GM23338 (cell line): Measurements from ENCODE around the gene ZNF664. TPM values are rescaled to one million over a fixed set of nuclear protein-coding genes. Genes with fewer than 3 reads are reported as not detected.

ENCODE experiments used
- ATAC-seq: fragments of 200-7000 bp; cut with Tn5 transposase; 3 replicates; pipeline ENCODE4 v1.9.1; 2020
- DNase-seq: peaks from one replicate; pipeline ENCODE4 v3.0.0-alpha.2; 2015; ENCODE audit warnings: low spot score
- H2AFZ ChIP-seq: fragments of 200-600 bp; sonication (generic); 2 replicates; pipeline ENCODE4 v1.8.0; 2016; ENCODE audit warnings: antibody characterized with exemption, mild to moderate bottlenecking, moderate library complexity
- H3F3A ChIP-seq: fragments of 200-600 bp; sonication (generic); replicated peaks from 2 replicates; pipeline ENCODE4 v1.8.0; 2017; ENCODE audit warnings: antibody characterized with exemption, mixed run types, low read depth
- H3K27ac ChIP-seq: fragments of 200-600 bp; sonication (generic); 2 replicates; pipeline ENCODE4 v1.6.1; 2016; ENCODE audit warnings: low read depth
- H3K27me3 ChIP-seq: fragments of 200-600 bp; sonication (generic); 2 replicates; pipeline ENCODE4 v1.8.0; 2016; ENCODE audit warnings: mild to moderate bottlenecking, mixed run types, moderate library complexity; ENCODE audit not compliant: insufficient read depth
- H3K36me3 ChIP-seq: fragments of 200-600 bp; sonication (generic); 2 replicates; pipeline ENCODE4 v1.8.0; 2016; ENCODE audit warnings: mild to moderate bottlenecking; ENCODE audit not compliant: insufficient read depth
- H3K4me1 ChIP-seq: fragments of 200-600 bp; sonication (generic); 2 replicates; pipeline ENCODE4 v1.8.0; 2016; ENCODE audit warnings: mild to moderate bottlenecking, moderate library complexity; ENCODE audit not compliant: insufficient read depth
- H3K4me2 ChIP-seq: fragments of 200-600 bp; sonication (generic); 2 replicates; pipeline ENCODE4 v1.7.1; 2017; ENCODE audit warnings: mixed run types
- H3K4me3 ChIP-seq: fragments of 200-600 bp; sonication (generic); 2 replicates; pipeline ENCODE4 v1.6.1; 2016; ENCODE audit warnings: mixed run types
- H3K79me2 ChIP-seq: fragments of 200-600 bp; sonication (generic); replicated peaks from 2 replicates; pipeline ENCODE4 v1.8.0; 2017; ENCODE audit warnings: mild to moderate bottlenecking; ENCODE audit not compliant: insufficient read depth
- H3K9me2 ChIP-seq: fragments of 200-600 bp; sonication (generic); 2 replicates; pipeline ENCODE4 v1.8.0; 2017; ENCODE audit not compliant: insufficient read depth
- H4K20me1 ChIP-seq: fragments of 200-600 bp; sonication (generic); replicated peaks from 2 replicates; pipeline ENCODE4 v1.8.0; 2017; ENCODE audit warnings: mild to moderate bottlenecking; ENCODE audit not compliant: insufficient read depth
- H3K27ac Mint-ChIP-seq: 2 replicates; pipeline ENCODE4 v1.8.0; 2020; ENCODE audit warnings: inconsistent platforms, mild to moderate bottlenecking, moderate library complexity, mixed read lengths
- H3K27me3 Mint-ChIP-seq: 3 replicates; pipeline ENCODE4 v1.8.0; 2022; ENCODE audit warnings: low read depth, mild to moderate bottlenecking, moderate library complexity, mixed read lengths, inconsistent platforms; ENCODE audit not compliant: insufficient read depth, poor library complexity
- H3K36me3 Mint-ChIP-seq: 3 replicates; pipeline ENCODE4 v1.8.0; 2021; ENCODE audit warnings: low read depth, mild to moderate bottlenecking, inconsistent platforms, moderate library complexity, mixed read lengths
- H3K4me1 Mint-ChIP-seq: 3 replicates; pipeline ENCODE4 v1.8.0; 2020; ENCODE audit warnings: mild to moderate bottlenecking, inconsistent platforms, mixed read lengths
- H3K4me3 Mint-ChIP-seq: 3 replicates; pipeline ENCODE4 v1.8.0; 2021; ENCODE audit warnings: moderate library complexity, mild to moderate bottlenecking, inconsistent platforms, mixed read lengths
- H3K9me3 Mint-ChIP-seq: 3 replicates; pipeline ENCODE4 v1.8.0; 2020; ENCODE audit warnings: moderate library complexity, mild to moderate bottlenecking, inconsistent platforms, mixed read lengths
- CREB1 ChIP-seq: fragments of 250-450 bp; sonication (Bioruptor Pico); IDR thresholded peaks from 2 replicates; pipeline ENCODE4 v1.5.0; 2020; ENCODE audit warnings: low read depth, mild to moderate bottlenecking, moderate library complexity
- CTCF ChIP-seq, 2 experiments: fragments of 200-600 bp in 1 of 2; sonication (generic) in 1 of 2; conservative IDR thresholded peaks; 2 replicates each; pipeline versions ENCODE4 v1.5.1 to v1.6.1; 2016 to 2017; ENCODE audit warnings: antibody characterized with exemption in 2 of 2, low read depth in 2 of 2, mild to moderate bottlenecking in 2 of 2, moderate library complexity in 1 of 2
- EZH2 ChIP-seq: fragments of 200-600 bp; sonication (generic); IDR thresholded peaks from one replicate; pipeline ENCODE4 v1.8.0; 2017; ENCODE audit warnings: antibody characterized with exemption, mild to moderate bottlenecking, low read depth; ENCODE audit not compliant: unreplicated experiment
- EZH2phosphoT487 ChIP-seq: fragments of 200-600 bp; sonication (generic); IDR thresholded peaks from one replicate; pipeline ENCODE4 v1.8.1; 2018; ENCODE audit warnings: antibody characterized with exemption; ENCODE audit not compliant: unreplicated experiment
- JUNB ChIP-seq: IDR thresholded peaks from one replicate; pipeline ENCODE4 v1.6.1; 2016; ENCODE audit warnings: antibody characterized with exemption; ENCODE audit not compliant: unreplicated experiment
- NANOG ChIP-seq: IDR thresholded peaks from 2 replicates; pipeline ENCODE4 v1.6.1; 2016; ENCODE audit warnings: antibody characterized with exemption, borderline replicate concordance
- POLR2AphosphoS5 ChIP-seq: IDR thresholded peaks from 2 replicates; pipeline ENCODE4 v1.6.1; 2016; ENCODE audit warnings: antibody characterized with exemption, low read depth
- STAT1 ChIP-seq: IDR thresholded peaks from one replicate; pipeline ENCODE4 v1.6.1; 2016; ENCODE audit warnings: antibody characterized with exemption; ENCODE audit not compliant: unreplicated experiment
- ZNF114 ChIP-seq: fragments of 250-450 bp; sonication (Bioruptor Pico); IDR thresholded peaks from 2 replicates; pipeline ENCODE4 v1.5.0; 2020; ENCODE audit warnings: mild to moderate bottlenecking, moderate library complexity
- ZNF331 ChIP-seq: fragments of 250-450 bp; sonication (Bioruptor Pico); IDR thresholded peaks from 2 replicates; pipeline ENCODE4 v1.5.0; 2020; ENCODE audit warnings: low read depth, mild to moderate bottlenecking, moderate library complexity
- ZNF462 ChIP-seq: fragments of 250-450 bp; sonication (Bioruptor Pico); IDR thresholded peaks from 2 replicates; pipeline ENCODE4 v1.5.0; 2020; ENCODE audit warnings: mild to moderate bottlenecking, moderate library complexity
- polyA plus RNA-seq: library from polyadenylated mRNA; unstranded; fragments of >200 nt; fragmentation: Nextera tagmentation; extraction: Ambion mirVana; gene quantifications from 2 replicates; pipeline ENCODE4 v1.2.1, GENCODE V29; 2016
- total RNA-seq: library from RNA; depleted of rRNA; stranded (reverse); fragments of >200 nt; shearing (Covaris generic); gene quantifications from 2 replicates; pipeline ENCODE4 v1.2.3, GENCODE V29; 2014

ZNF664 gene
- total and polyA plus RNA-seq, 2 experiments from 2014 or later = 8.1 to 35.2 TPM

- TF ChIP-seq CREB1 (CRISPR knock-in tag) (no peak), ZNF114 (CRISPR knock-in tag) (no peak), CTCF (conservative IDR thresholded peaks at IDR 0.05; ENCODE audit: low read depth in 2 of 2) (no peak)
Measured at GRCh38 chr12:123984903-123985302, 11.9 kb downstream of the ZNF664 start (continued).

GRCh38 chr12:123986374-123986965 lies 13.5 kb downstream of the ZNF664 start:
- Histone ChIP-seq H3K4me3 (no peak overlapping the region), H3F3A (no peaks in the 10 kb centered on the region), H3K79me2 (0 out of 2 replicates have a peak, but pooled peaks cover 8% of the 10 kb centered on the region), H3K36me3 (no peaks in the 10 kb centered on the region), H3K27me3 (no peaks in the 10 kb centered on the region), H3K27ac (no peak overlapping the region), H3K9me2 (no peaks in the 10 kb centered on the region), H3K4me2 (no peak overlapping the region), H4K20me1 (peaks cover 14% of the 10 kb centered on the region), H2AFZ (no peak overlapping the region), H3K4me1 (no peaks in the 10 kb centered on the region)
- Mint-ChIP-seq H3K36me3 (peaks cover 11% of the 10 kb centered on the region; the same call in 2 of the 3 replicates), H3K4me1 (peaks cover 4% of the 10 kb centered on the region), H3K27ac (no peak overlapping the region), H3K4me3 (no peak overlapping the region), H3K27me3 (no peaks in the 10 kb centered on the region), H3K9me3 (no peaks in the 10 kb centered on the region)
- DNase-seq = no peak
- ATAC-seq = no peak
- TF ChIP-seq JUNB (no peak), ZNF331 (CRISPR knock-in tag) (no peak), ZNF462 (CRISPR knock-in tag) (no peak), STAT1 (no peak), NANOG (no peak), EZH2phosphoT487 (no peak), CREB1 (CRISPR knock-in tag) (no peak), POLR2AphosphoS5 (no peak), ZNF114 (CRISPR knock-in tag) (no peak), CTCF (conservative IDR thresholded peaks at IDR 0.05; ENCODE audit: low read depth in 2 of 2) (no peak), EZH2 (no peak)
